A549 (cell line): Measurements from ENCODE around the gene TRIM8.

Source experiments
- BCL3 ChIP-seq: fragments of >200 bp; sonication (Bioruptor Twin); formaldehyde crosslinking; IDR thresholded peaks from 3 replicates; pipeline ENCODE4 v1.6.1; 2016
- CTCF ChIP-seq: fragments of >200 bp; sonication (Bioruptor Twin); formaldehyde crosslinking; IDR thresholded peaks from 3 replicates; pipeline ENCODE4 v1.5.1; 2016
- E2F6 ChIP-seq: IDR thresholded peaks from 2 replicates; pipeline ENCODE4 v1.6.1; 2012; ENCODE audit warnings: low read depth, borderline replicate concordance
- HDAC2 ChIP-seq: fragments of 200-600 bp; sonication (generic); IDR thresholded peaks from 2 replicates; pipeline ENCODE4 v1.6.1; 2016
- MAX ChIP-seq: IDR thresholded peaks from 2 replicates; pipeline ENCODE4 v1.6.1; 2012
- POLR2A ChIP-seq: IDR thresholded peaks from 2 replicates; pipeline ENCODE4 v1.6.1; 2012; ENCODE audit warnings: mild to moderate bottlenecking, low read length
- RFX5 ChIP-seq: fragments of 450-650 bp; IDR thresholded peaks from 2 replicates; pipeline ENCODE4 v1.7.1; 2014; ENCODE audit warnings: antibody characterized with exemption, mild to moderate bottlenecking, moderate library complexity
- ZC3H11A ChIP-seq: fragments of 450-650 bp; IDR thresholded peaks from 2 replicates; pipeline ENCODE4 v1.6.1; 2014; ENCODE audit warnings: antibody characterized with exemption, mild to moderate bottlenecking
- ZSCAN20 ChIP-seq: fragments of 250-450 bp; sonication (Bioruptor Pico); IDR thresholded peaks from 2 replicates; pipeline ENCODE4 v1.8.0; 2022; ENCODE audit warnings: mild to moderate bottlenecking, moderate library complexity

- no peak for TF ChIP-seq BCL3
- no peak for TF ChIP-seq POLR2A
- no peak for TF ChIP-seq CTCF
- no peak for TF ChIP-seq E2F6
- TF ChIP-seq ZSCAN20 (CRISPR knock-in tag): no peak
- no peak for TF ChIP-seq RFX5
- no peak for TF ChIP-seq ZC3H11A
- TF ChIP-seq MAX: no peak
- no peak for TF ChIP-seq HDAC2
These were observed 22.6 kb upstream of the TRIM8 start for GRCh38 chr10:102621443-102622325.
